Measurements from ENCODE around the gene OTOP2.

OTOP2 gene, protein sequence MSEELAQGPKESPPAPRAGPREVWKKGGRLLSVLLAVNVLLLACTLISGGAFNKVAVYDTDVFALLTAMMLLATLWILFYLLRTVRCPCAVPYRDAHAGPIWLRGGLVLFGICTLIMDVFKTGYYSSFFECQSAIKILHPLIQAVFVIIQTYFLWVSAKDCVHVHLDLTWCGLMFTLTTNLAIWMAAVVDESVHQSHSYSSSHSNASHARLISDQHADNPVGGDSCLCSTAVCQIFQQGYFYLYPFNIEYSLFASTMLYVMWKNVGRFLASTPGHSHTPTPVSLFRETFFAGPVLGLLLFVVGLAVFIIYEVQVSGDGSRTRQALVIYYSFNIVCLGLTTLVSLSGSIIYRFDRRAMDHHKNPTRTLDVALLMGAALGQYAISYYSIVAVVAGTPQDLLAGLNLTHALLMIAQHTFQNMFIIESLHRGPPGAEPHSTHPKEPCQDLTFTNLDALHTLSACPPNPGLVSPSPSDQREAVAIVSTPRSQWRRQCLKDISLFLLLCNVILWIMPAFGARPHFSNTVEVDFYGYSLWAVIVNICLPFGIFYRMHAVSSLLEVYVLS

GRCh38 chr17:74924250-74924948 lies at the start of gene OTOP2:
OTOP2 (plus strand) TSS chr17:74924273; CDS start chr17:74924633, 360 bp downstream.
- no peak for DNase-seq

- DNase-seq: no peak
Observed at GRCh38 chr17:74874615-74875037, 49.4 kb upstream of the OTOP2 start.

DNA sequence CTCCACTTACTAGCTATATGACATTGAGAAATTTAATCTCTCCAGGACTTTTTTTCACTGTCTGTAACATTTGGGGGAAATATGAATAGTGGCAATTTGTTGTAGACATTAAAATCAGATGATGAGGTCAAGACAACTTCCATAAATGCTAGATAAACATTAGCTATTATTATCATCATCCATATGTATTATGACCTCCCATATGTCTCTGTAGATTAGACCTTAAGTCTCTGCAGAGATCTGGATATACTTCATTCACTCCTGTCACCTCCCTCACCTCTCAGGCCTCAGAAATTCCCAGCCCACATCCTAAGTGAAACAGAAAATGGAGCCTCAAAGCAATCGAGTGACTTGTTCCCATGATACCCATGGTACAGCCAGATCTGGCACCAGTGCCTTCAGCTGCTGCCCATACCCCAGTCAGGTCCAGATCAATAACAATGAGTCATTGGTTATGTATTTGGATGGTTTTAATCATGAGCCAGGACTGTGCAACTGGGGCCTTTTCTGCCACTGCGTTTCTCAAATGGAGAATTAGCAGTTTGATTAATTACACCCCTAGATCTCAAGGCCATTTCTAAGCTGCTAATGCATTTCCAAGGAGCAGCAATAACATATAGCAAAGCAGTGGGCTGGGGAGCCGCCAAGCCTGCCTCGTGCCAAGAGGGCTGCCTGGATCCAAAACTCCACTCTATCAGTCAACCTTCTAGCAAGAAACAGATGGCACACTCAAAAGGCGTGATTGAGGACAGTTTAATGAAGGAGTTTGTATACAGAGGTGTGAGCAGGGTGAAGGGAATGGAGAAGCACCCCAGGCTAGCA lies 48.7 kb upstream of the OTOP2 start:
- DNase-seq: no peak

GRCh38 chr17:74875977-74876593 lies 48.0 kb upstream of the OTOP2 start:
- DNase-seq: no peak

DNA sequence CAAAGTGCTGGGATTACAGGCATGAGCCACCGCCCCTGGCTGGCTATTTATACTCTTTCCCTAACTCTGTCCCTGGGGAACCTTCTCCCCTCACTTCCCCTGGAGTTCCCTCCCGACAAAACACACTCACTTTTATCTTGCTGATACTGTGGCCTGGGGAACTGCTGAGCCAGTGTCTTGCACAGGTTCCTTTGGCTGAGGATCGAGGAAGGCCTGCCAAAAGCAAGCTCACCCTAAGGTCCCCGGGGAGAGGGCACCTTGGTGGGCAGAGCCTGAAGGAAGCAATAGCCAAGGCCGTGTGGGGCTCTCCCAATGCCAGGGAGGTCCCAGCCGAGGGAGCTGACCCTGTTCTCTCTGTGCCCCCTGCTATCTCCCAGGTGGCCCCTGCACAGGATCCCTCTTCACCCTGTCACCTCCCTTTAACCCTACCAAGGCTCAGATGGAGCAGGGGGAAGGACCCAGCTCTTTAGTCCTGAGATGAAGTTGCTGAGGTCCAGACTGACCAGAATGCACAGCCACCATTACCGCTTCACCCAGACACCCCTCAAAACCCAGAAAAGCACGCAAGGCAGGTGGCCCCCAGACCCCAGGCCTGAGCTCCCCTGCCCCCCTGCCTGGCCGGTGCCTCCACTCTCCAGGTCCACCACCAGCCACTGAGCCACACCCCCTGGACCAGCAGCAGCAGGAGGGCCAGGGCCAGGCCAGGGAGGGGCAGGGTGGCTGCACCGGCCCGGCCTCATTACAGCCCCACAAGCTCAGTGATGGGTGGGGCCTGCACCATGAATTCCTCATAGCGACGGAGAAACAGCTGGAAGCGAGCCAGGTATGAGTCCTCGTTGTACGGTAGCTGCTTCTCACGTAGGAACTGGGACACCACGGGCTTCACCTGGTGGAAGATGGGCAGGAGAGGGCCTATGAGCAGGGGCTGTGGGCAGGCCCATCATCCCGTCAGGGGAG lies 46.2 kb upstream of the OTOP2 start:
- no peak for DNase-seq

GRCh38 chr17:74878658-74879057 lies 45.4 kb upstream of the OTOP2 start:
- DNase-seq: no peak

DNA sequence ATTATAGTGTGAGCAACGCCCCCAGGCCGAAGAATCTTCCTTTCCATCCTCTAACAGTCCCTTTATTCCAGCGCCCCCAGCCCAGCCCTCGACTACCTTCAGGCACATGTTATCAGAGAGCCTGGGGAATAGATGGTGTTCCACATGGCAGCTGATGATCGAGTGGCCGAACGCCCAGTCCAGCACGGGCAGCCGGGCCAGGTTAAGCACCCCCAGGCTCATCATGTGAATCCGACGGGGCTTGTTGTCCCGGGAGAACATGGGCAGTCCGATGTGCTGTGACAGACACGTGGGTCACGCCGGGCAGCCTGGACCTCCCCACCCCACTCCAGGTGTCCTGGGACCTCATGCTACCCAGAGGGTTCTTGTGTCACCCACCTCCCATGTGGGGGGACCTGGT lies 44.8 kb upstream of the OTOP2 start:
- DNase-seq: no peak

- no peak for DNase-seq
Observed at GRCh38 chr17:74881073-74881472, 43.0 kb upstream of the OTOP2 start.

GRCh38 chr17:74882517-74883240 lies 41.4 kb upstream of the OTOP2 start:
- no peak for DNase-seq

DNA sequence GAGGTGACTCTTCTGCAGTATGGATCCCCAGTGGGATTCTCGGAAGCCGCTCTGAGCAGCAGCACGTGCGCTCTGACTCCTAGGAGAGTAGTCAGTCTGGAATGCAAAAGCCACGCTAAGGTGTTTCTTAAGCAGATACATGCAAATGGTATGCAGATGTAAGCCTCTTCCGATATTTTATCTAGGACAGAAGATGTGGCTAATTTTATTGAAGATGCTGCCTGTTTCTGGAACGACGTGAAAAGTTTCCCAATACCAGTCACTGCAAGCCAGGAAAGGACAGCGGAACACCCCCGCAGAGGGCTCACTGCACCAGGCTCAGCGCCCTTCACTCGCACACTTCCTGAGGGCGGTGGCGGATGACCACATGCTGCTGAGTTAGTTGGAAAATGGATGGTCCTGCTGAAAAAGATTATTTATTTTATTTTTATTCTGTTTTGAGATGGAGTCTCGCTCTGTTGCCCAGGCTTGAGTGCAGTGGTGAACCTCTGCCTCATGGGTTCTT lies 40.8 kb upstream of the OTOP2 start:
- no peak for DNase-seq

DNA sequence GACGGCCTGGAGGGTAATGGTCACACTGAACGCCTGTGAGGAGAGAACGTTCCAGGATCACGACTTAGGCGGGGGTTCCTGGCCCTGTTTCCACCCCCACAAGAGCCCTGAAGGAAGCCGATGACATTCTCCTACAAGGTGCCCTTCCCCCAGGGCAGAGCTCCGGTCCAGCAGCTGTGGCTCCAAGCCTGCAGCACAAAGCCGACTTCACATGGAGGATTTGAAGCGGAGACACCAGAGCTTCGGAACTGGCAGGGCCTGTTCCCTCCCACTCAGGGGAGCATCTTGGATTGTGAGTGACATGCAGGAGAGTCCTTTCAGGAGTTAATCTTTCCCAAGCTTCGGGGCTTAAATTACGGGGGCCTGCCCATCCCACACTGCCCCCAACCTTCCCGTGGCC lies 35.6 kb upstream of the OTOP2 start:
- DNase-seq: no peak

GRCh38 chr17:74890554-74890953 lies 33.5 kb upstream of the OTOP2 start:
- no peak for DNase-seq

DNA sequence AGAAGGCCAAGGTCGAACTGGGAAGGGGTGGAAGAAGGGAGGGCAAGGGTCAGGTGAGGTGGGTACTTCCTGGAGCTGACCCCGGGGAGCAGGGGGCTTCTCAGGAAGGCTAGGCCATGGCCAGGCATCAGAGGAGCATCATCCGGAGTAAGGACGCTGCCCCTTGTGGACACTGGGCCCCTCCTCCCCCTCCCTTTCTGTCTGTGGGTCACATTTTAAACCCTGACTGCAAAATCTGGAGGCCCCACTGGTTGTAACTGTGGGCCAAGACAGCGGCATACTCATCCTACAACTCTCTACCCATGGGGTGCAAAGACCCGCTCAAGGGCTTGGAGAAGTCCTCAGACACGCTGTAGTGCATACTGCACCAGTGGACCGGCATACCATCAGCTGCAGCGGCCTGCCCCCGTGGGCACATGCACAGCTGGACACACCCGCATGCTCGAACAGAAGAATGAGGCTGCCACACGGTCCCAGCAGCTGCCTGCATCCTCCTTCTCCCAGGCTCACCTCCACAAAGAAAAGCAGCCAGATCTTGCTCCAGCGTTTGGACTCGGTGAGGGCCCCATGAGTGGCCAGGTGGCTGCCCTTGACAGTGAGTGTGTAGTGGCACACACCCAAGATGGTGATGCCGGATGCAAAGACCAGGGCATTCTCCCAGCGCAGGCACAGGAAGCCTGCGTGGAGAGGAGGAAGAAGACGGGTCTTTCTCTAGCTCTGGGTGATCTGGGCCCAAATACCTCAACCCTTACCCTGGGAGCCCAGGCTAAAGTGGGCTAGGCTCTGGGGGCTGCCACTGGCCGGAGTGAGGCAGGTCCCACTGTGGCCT lies 31.8 kb upstream of the OTOP2 start:
- no peak for DNase-seq

- DNase-seq: no peak
Observed at GRCh38 chr17:74892974-74893911, 30.8 kb upstream of the OTOP2 start, which contains the start of gene FADS6. FADS6 (minus strand) TSS chr17:74893633; CDS start chr17:74893595, 38 bp downstream.

GRCh38 chr17:74893936-74894671 lies 30.0 kb upstream of the OTOP2 start:
- DNase-seq: no peak

GRCh38 chr17:74898376-74898946 lies 25.6 kb upstream of the OTOP2 start:
- DNase-seq: no peak

DNA sequence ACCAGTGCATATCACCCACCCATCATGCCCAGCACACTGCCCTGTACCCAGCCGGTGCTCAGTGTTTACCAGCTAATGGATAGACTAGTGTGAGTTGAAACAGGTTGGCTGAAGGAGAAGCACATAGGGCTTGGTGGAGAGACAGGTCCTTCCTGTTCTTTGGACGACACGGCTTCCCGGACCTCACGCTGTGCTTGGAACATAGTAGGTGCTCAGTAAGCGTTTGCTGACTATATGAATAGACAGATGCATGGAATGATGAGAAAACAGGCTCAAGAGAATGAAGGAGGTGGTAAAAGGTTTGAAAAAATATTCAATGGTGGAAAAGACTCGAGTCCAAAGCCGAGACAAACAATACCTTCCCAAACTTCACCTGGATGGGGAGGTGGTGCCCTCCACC lies 23.9 kb upstream of the OTOP2 start:
- no peak for DNase-seq
